ENCODE measurements around the gene IQCF5.

IQCF5 gene

DNA sequence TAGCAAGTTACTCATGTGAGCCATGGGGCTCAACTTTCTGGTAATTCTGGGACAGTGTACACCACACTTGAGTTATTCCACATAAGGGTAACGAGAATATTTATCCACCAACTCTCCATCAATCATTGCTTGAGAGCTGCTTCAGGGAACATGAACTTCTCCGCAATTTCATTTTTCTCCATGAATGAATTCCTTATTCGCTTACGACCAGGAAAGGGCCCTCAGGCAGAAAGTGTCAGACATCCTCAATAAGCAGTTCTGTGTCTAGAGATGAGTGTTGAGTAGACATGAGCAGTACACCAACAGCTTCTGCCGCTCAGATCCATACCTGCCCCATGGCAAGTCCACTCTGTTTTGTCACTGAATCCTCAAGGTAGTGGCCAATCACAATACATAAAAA, 38.8 kb downstream of the IQCF5 start:
- Mint-ChIP-seq H3K9me3 (no peaks in the 10 kb centered on the region), H3K4me1 (ENCODE audit: low read depth) (no peaks in the 10 kb centered on the region), H3K27ac (no peak overlapping the region), H3K4me3 (no peak overlapping the region), H3K36me3 (ENCODE audit: low read depth) (no peaks in the 10 kb centered on the region), H3K27me3 (ENCODE audit: low read depth) (peaks cover 26% of the 10 kb centered on the region)
- DNase-seq (ENCODE audit: low spot score): no peak

DNA sequence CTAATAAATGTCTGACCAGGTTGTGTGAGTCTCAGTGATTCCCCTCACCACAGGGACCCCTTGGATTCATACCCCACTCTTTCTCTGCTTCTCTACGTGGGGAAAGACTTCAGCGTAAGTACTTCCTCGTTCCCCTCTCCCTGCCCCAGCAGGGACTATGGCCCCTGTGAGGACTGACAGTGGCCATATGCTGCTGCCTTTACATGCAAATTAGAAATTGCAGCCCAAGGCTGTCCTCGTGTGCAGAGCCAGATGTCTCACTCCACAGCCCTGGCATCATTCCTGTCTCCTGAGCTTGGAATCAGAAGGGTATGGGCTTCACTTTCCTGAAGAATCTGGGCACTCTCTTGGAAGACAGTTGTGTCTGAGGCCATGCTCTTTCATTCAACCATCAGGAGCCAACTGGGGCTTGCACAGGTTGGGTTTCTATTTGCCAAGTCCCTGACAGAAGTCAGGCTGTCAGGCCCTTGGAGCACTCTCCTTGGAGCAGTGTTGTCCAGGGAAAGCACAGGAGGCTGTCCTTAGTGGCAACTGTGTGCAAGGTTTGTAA, 44.5 kb downstream of the IQCF5 start:
- no peak for DNase-seq (ENCODE audit: low spot score)
- Mint-ChIP-seq H3K9me3 (peaks cover 26% of the 10 kb centered on the region), H3K4me3 (no peak overlapping the region), H3K36me3 (ENCODE audit: low read depth) (no peaks in the 10 kb centered on the region), H3K4me1 (ENCODE audit: low read depth) (no peaks in the 10 kb centered on the region), H3K27me3 (ENCODE audit: low read depth) (peaks cover 33% of the 10 kb centered on the region), H3K27ac (no peak overlapping the region)

DNA sequence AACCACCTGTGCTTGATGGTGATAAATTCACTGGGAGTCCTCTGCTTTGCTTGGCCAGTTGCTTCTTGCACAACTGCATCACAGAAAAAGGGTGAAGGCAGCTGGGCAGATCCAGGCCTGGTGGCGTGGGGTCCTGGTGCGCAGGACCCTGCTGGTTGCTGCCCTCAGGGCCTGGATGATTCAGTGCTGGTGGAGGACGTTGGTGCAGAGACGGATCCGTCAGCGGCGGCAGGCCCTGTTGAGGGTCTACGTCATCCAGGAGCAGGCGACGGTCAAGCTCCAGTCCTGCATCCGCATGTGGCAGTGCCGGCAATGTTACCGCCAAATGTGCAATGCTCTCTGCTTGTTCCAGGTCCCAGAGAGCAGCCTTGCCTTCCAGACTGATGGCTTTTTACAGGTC, 45.1 kb downstream of the IQCF5 start:
- Mint-ChIP-seq H3K9me3 (peaks cover 26% of the 10 kb centered on the region), H3K27me3 (ENCODE audit: low read depth) (peaks cover 39% of the 10 kb centered on the region), H3K36me3 (ENCODE audit: low read depth) (no peaks in the 10 kb centered on the region), H3K4me1 (ENCODE audit: low read depth) (no peaks in the 10 kb centered on the region), H3K27ac (no peak overlapping the region), H3K4me3 (no peak overlapping the region)
- no peak for DNase-seq (ENCODE audit: low spot score)

DNA sequence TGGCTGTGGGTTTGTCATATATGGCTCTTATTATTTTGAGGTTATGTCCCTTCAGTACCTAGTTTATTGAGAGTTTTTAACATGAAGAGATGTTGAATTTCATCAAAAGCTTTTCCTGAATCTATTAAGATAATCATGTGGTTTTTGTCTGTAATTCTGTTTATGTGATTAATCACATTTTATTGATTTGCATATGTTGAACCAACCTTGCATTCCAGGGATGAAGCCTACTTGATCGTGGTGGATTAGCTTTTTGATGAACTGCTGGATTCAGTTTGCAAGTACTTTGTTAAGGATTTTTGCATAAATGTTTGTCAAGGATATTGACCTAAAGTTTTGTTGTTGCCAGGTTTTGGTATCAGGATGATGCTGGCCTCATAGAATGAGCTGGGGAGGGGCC, 47.1 kb downstream of the IQCF5 start:
- Mint-ChIP-seq H3K4me3 (no peak overlapping the region), H3K27me3 (ENCODE audit: low read depth) (peaks cover 24% of the 10 kb centered on the region), H3K4me1 (ENCODE audit: low read depth) (peaks cover 2% of the 10 kb centered on the region), H3K27ac (no peak overlapping the region), H3K9me3 (peaks cover 26% of the 10 kb centered on the region), H3K36me3 (ENCODE audit: low read depth) (no peaks in the 10 kb centered on the region)
- no peak for DNase-seq (ENCODE audit: low spot score)

Measured in T-helper 2 cell treated with Interferon-gamma antibody and Interleukin-4, amounts not matched to agents 5 μg/mL and 100 μg/mL, for 36 hours (primary cell).